Measurements from ENCODE around the gene BLOC1S2. TPM values are rescaled to one million over a fixed set of nuclear protein-coding genes. Genes with fewer than 3 reads are reported as not detected.

BLOC1S2 gene
- polyA plus RNA-seq, 2 of the 4 experiments (the other 2 are of a cell fraction), result 90.9 to 91.0 TPM

DNA sequence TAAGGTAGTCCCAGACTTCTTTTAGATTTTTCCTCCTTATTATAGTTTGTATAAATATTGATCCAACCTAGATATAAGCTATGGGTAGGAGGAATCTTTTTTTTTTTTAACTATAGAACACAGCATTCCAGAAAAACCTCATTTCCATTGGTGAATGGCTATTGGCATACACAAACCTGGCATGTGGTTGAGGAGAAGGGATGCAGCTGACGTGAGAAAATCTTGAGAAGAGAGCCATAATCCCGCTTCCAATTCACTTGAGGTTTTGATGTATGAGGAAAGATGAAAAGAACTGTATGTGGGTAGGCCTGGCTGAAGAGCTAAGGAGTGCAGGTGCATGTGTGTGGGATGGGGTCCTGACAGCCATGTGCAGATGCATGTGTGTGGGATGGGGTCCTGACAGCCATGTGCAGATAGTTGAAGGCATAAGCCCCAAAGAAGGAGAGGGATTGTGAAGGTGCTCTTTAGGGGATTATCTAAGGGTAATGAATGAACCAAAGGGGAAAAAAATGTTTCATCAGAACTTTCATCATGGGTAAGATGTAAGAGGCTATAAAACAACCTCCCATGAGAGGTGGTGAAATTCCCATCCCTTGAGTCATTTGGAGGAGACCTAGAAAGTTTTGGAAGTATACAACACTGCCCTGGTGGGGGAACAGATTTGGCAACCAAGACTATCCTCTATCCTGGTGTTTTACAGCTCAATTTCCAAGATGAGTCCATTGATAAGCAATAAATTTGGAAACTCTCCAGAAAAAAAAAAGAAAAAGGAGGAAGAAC, 47.4 kb upstream of the BLOC1S2 start:
- H3K27ac ChIP-seq, result no peak overlapping the region
- TF ChIP-seq CHD4 (IDR thresholded peaks at IDR 0.05; ENCODE audit: borderline replicate concordance) (no peak), RNF2 (IDR thresholded peaks at IDR 0.05; ENCODE audit: borderline replicate concordance, low read depth) (no peak), NR3C1 (IDR thresholded peaks at IDR 0.05) (no peak), ESRRA (IDR thresholded peaks at IDR 0.05; ENCODE audit: borderline replicate concordance, low read length) (no peak), GATA3 (IDR thresholded peaks at IDR 0.05; ENCODE audit: borderline replicate concordance) (no peak), FOSB (CRISPR knock-in tag; IDR thresholded peaks at IDR 0.05) (no peak), HOXA7 (CRISPR knock-in tag; IDR thresholded peaks at IDR 0.05) (no peak)
- TF ChIP-seq, protein P1, sequence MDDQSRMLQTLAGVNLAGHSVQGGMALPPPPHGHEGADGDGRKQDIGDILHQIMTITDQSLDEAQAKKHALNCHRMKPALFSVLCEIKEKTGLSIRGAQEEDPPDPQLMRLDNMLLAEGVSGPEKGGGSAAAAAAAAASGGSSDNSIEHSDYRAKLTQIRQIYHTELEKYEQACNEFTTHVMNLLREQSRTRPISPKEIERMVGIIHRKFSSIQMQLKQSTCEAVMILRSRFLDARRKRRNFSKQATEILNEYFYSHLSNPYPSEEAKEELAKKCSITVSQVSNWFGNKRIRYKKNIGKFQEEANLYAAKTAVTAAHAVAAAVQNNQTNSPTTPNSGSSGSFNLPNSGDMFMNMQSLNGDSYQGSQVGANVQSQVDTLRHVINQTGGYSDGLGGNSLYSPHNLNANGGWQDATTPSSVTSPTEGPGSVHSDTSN (IDR thresholded peaks at IDR 0.05), result no peak
- ATAC-seq (no peak), DNase-seq (ENCODE audit: low read depth in 1 of 2, low spot score in 1 of 2) (no peak), FAIRE-seq (no peak)
- peaks cover 5% of the 10 kb centered on the region; the same call in 2 of the 3 replicates for H3K4me1 ChIP-seq
- ChIA-PET CTCF (interaction anchor here (0.8 to 28.5 kb wide), 7 partner anchors 18 to 180 kb away, joined by 3 to 534 read pairs (median 4); partner anchors contain the start of gene SEC31B), POLR2A (interaction anchor here (1.2 kb wide), 1 partner anchor 39 kb away, joined by 4 read pairs; no protein-coding TSS in a partner anchor)
- H3K9me3 ChIP-seq, result no peaks in the 10 kb centered on the region
- WGBS (ENCODE audit: missing lambda C conversion rate), result 35% methylated on average over 2 of the region's 2 CpGs
- H3K4me3 ChIP-seq, result no peak overlapping the region
- no peak overlapping the region for H3K4me2 ChIP-seq

DNA sequence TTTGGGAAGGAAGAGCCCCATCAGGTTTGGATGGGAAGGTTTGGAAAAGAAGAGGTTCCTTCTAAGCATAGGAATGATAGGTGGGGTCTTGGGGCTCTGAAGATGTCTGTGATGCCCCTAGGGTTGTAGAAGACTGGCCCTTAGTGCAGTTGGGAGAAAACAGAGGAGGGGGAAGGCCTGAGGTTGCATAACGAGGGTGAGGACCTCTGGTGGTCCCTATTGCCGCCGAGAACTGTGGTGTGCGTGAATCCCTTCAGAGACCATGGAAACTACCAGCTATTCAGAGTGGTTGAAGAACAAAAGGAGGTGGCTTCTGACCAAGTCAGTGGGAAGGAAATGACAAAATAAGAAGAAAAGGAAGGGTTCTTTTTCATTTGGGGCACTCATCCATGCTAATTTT, 46.6 kb upstream of the BLOC1S2 start:
- 53% methylated on average over 4 of the region's 4 CpGs for WGBS (ENCODE audit: missing lambda C conversion rate)
- POLR2A ChIA-PET, result no interaction called here
- no peak for FAIRE-seq
- Histone ChIP-seq H3K27ac (no peak overlapping the region), H3K4me1 (peaks cover 5% of the 10 kb centered on the region; the same call in 2 of the 3 replicates), H3K9me3 (no peaks in the 10 kb centered on the region), H3K4me2 (no peak overlapping the region), H3K4me3 (no peak overlapping the region)
- CTCF ChIA-PET, result interaction anchor here (0.7 to 28.5 kb wide), 9 partner anchors 13 to 192 kb away, joined by 3 to 534 read pairs (median 3); partner anchors contain the start of gene SEC31B
- no peak for ATAC-seq
- DNase-seq (ENCODE audit: low read depth in 1 of 2, low spot score in 1 of 2), result no peak
- TF ChIP-seq FOSB (CRISPR knock-in tag; IDR thresholded peaks at IDR 0.05), result no peak
- no peak for TF ChIP-seq ZFP36 (IDR thresholded peaks at IDR 0.05; ENCODE audit: borderline replicate concordance, partially characterized antibody)
- no peak for TF ChIP-seq EHF (CRISPR knock-in tag; IDR thresholded peaks at IDR 0.05)
- no peak for TF ChIP-seq JUNB (IDR thresholded peaks at IDR 0.05)
- no peak for TF ChIP-seq CBX8 (IDR thresholded peaks at IDR 0.05)
- no peak for TF ChIP-seq HOXB13 (CRISPR knock-in tag; IDR thresholded peaks at IDR 0.05; ENCODE audit: low read depth)
- TF ChIP-seq ESRRA (IDR thresholded peaks at IDR 0.05; ENCODE audit: borderline replicate concordance, low read length), result no peak
- TF ChIP-seq, protein P2, sequence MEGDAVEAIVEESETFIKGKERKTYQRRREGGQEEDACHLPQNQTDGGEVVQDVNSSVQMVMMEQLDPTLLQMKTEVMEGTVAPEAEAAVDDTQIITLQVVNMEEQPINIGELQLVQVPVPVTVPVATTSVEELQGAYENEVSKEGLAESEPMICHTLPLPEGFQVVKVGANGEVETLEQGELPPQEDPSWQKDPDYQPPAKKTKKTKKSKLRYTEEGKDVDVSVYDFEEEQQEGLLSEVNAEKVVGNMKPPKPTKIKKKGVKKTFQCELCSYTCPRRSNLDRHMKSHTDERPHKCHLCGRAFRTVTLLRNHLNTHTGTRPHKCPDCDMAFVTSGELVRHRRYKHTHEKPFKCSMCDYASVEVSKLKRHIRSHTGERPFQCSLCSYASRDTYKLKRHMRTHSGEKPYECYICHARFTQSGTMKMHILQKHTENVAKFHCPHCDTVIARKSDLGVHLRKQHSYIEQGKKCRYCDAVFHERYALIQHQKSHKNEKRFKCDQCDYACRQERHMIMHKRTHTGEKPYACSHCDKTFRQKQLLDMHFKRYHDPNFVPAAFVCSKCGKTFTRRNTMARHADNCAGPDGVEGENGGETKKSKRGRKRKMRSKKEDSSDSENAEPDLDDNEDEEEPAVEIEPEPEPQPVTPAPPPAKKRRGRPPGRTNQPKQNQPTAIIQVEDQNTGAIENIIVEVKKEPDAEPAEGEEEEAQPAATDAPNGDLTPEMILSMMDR (IDR thresholded peaks at IDR 0.05), result no peak
- TF ChIP-seq POLR2AphosphoS2 (conservative IDR thresholded peaks at IDR 0.05; ENCODE audit: low read length), result no peak
- no peak for TF ChIP-seq KDM1A (IDR thresholded peaks at IDR 0.05; ENCODE audit: low read depth)
- no peak for TF ChIP-seq CHD2 (IDR thresholded peaks at IDR 0.05; ENCODE audit: low read length, partially characterized antibody)
- TF ChIP-seq, protein P3, sequence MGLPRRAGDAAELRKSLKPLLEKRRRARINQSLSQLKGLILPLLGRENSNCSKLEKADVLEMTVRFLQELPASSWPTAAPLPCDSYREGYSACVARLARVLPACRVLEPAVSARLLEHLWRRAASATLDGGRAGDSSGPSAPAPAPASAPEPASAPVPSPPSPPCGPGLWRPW (IDR thresholded peaks at IDR 0.05), result no peak
- TF ChIP-seq, protein P4, sequence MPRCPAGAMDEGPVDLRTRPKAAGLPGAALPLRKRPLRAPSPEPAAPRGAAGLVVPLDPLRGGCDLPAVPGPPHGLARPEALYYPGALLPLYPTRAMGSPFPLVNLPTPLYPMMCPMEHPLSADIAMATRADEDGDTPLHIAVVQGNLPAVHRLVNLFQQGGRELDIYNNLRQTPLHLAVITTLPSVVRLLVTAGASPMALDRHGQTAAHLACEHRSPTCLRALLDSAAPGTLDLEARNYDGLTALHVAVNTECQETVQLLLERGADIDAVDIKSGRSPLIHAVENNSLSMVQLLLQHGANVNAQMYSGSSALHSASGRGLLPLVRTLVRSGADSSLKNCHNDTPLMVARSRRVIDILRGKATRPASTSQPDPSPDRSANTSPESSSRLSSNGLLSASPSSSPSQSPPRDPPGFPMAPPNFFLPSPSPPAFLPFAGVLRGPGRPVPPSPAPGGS (IDR thresholded peaks at IDR 0.05), result no peak

Measured in A549 (cell line).